GM20000 (cell line): Measurements from ENCODE around the gene AFP.

Experiments used
- DNase-seq: peaks from one replicate; pipeline ENCODE4 v3.0.0; 2012; ENCODE audit warnings: low spot score
- CTCF ChIP-seq: IDR thresholded peaks from 2 replicates; pipeline ENCODE4 v1.5.1; 2012; ENCODE audit warnings: mild to moderate bottlenecking, control low read depth; ENCODE audit errors: extremely low read depth, missing control alignments

Gene AFP

DNA sequence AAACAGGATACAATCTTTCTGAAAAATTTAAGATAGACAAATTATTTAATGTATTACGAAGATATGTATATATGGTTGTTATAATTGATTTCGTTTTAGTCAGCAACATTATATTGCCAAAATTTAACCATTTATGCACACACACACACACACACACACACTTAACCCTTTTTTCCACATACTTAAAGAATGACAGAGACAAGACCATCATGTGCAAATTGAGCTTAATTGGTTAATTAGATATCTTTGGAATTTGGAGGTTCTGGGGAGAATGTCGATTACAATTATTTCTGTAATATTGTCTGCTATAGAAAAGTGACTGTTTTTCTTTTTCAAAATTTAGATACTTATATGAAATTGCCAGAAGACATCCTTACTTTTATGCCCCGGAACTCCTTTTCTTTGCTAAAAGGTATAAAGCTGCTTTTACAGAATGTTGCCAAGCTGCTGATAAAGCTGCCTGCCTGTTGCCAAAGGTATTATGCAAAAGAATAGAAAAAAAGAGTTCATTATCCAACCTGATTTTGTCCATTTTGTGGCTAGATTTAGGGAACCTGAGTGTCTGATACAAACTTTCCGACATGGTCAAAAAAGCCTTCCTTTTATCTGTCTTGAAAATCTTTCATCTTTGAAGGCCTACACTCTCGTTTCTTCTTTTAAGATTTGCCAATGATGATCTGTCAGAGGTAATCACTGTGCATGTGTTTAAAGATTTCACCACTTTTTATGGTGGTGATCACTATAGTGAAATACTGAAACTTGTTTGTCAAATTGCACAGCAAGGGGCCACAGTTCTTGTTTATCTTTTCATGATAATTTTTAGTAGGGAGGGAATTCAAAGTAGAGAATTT lies 26.8 kb upstream of the AFP start:
- TF ChIP-seq CTCF = no peak
- no peak for DNase-seq

GRCh38 chr4:73409978-73410548 lies 26.0 kb upstream of the AFP start:
- DNase-seq = no peak
- no peak for TF ChIP-seq CTCF

DNA sequence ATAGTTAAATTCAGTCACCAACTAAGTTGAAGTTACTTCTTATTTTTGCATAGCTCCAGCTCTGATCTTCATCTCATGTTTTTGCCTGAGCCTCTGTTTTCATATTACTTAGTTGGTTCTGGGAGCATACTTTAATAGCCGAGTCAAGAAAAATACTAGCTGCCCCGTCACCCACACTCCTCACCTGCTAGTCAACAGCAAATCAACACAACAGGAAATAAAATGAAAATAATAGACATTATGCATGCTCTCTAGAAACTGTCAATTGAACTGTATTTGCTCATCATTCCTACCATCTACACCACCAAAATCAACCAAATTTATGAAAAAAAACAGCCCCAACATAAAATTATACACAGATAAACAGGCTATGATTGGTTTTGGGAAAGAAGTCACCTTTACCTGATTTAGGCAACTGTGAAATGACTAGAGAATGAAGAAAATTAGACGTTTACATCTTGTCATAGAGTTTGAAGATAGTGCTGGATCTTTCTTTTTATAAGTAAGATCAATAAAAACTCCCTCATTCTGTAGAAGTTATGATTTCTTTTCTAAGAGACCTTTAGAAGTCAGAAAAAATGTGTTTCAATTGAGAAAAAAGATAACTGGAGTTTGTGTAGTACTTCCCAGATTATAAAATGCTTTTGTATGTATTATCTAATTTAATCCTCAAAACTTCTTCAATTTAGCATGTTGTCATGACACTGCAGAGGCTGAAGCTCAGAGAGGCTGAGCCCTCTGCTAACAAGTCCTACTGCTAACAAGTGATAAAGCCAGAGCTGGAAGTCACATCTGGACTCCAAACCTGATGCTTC lies 24.9 kb upstream of the AFP start:
- no peak for DNase-seq
- TF ChIP-seq CTCF = no peak

- no peak for TF ChIP-seq CTCF
- no peak for DNase-seq
These were observed 24.1 kb upstream of the AFP start for GRCh38 chr4:73411731-73412414.

- TF ChIP-seq CTCF = no peak
These were observed 22.7 kb upstream of the AFP start for GRCh38 chr4:73413294-73413755.

DNA sequence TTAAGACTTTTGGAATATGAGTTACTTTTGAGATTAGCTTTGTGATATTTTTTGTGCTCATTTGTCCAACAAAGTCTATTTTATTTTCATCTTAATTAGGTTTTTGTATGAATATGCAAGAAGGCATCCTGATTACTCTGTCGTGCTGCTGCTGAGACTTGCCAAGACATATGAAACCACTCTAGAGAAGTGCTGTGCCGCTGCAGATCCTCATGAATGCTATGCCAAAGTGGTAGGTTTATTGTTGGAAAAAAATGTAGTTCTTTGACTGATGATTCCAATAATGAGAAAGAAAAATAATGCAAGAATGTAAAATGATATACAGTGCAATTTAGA lies 21.1 kb upstream of the AFP start:
- TF ChIP-seq CTCF = no peak
- no peak for DNase-seq

More at GRCh38 chr4:73413294-73413755, 22.7 kb upstream of the AFP start:
- DNase-seq = no peak

GRCh38 chr4:73415807-73416238 lies 20.2 kb upstream of the AFP start:
- DNase-seq = no peak
- TF ChIP-seq CTCF = no peak
